Measurements from ENCODE around the gene TNFAIP8L1.
A peak's percentile ranks its signal among the peaks of the same experiment; 100 is the strongest.

The TNFAIP8L1 gene

GRCh38 chr19:4690361-4690760, 51.0 kb downstream of the TNFAIP8L1 start:
- no peak overlapping the region for H3K27ac ChIP-seq (ENCODE audit: extremely low read depth, low read depth, low read length)
- H3K4me3 ChIP-seq (ENCODE audit: low read depth, low read length), result no peak overlapping the region
- ChIA-PET POLR2A (no interaction called here), CTCF (no interaction called here)
- H3K36me3 ChIP-seq (ENCODE audit: control insufficient read depth in 2 of 2, insufficient read depth in 1 of 2, low read length in 2 of 2), result peaks cover 4 to 78% of the 10 kb centered on the region in 2 experiments; a peak in 2 of 3 replicates
- H3K9me3 ChIP-seq (ENCODE audit: control insufficient read depth, insufficient read depth, low read depth, low read length), result no peaks in the 10 kb centered on the region
- TF ChIP-seq ZBTB20 (tag by site-specific recombination; IDR thresholded peaks at IDR 0.05) (no peak), ZNF555 (tag by site-specific recombination; conservative IDR thresholded peaks at IDR 0.05) (no peak), ZNF24 (tag by site-specific recombination; IDR thresholded peaks at IDR 0.05) (no peak), ZNF354C (tag by site-specific recombination; IDR thresholded peaks at IDR 0.05; ENCODE audit: borderline replicate concordance, low read depth) (no peak), ZNF501 (tag by site-specific recombination; IDR thresholded peaks at IDR 0.05) (no peak), KLF16 (tag by site-specific recombination; IDR thresholded peaks at IDR 0.05) (no peak), ZNF184 (tag by site-specific recombination; IDR thresholded peaks at IDR 0.05) (no peak), ZBTB1 (tag by site-specific recombination; IDR thresholded peaks at IDR 0.05) (no peak), ZNF626 (tag by site-specific recombination; IDR thresholded peaks at IDR 0.05) (no peak)
- TF ChIP-seq, protein P1, sequence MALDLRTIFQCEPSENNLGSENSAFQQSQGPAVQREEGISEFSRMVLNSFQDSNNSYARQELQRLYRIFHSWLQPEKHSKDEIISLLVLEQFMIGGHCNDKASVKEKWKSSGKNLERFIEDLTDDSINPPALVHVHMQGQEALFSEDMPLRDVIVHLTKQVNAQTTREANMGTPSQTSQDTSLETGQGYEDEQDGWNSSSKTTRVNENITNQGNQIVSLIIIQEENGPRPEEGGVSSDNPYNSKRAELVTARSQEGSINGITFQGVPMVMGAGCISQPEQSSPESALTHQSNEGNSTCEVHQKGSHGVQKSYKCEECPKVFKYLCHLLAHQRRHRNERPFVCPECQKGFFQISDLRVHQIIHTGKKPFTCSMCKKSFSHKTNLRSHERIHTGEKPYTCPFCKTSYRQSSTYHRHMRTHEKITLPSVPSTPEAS (tag by site-specific recombination; IDR thresholded peaks at IDR 0.05), result peak; percentile 33; the same call in 1 of the 2 replicates
- TF ChIP-seq, protein P2, sequence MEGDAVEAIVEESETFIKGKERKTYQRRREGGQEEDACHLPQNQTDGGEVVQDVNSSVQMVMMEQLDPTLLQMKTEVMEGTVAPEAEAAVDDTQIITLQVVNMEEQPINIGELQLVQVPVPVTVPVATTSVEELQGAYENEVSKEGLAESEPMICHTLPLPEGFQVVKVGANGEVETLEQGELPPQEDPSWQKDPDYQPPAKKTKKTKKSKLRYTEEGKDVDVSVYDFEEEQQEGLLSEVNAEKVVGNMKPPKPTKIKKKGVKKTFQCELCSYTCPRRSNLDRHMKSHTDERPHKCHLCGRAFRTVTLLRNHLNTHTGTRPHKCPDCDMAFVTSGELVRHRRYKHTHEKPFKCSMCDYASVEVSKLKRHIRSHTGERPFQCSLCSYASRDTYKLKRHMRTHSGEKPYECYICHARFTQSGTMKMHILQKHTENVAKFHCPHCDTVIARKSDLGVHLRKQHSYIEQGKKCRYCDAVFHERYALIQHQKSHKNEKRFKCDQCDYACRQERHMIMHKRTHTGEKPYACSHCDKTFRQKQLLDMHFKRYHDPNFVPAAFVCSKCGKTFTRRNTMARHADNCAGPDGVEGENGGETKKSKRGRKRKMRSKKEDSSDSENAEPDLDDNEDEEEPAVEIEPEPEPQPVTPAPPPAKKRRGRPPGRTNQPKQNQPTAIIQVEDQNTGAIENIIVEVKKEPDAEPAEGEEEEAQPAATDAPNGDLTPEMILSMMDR (tag by site-specific recombination; IDR thresholded peaks at IDR 0.05), result 0 out of 2 replicates have a peak, but pooled peaks have one; percentile 28
- peaks cover 6% of the 10 kb centered on the region for H3K4me1 ChIP-seq (ENCODE audit: control insufficient read depth, insufficient read depth, low read length)

- no peak for TF ChIP-seq ZBTB49 (tag by site-specific recombination; IDR thresholded peaks at IDR 0.05; ENCODE audit: low read depth)
- no peak for TF ChIP-seq GLI4 (tag by site-specific recombination; IDR thresholded peaks at IDR 0.05)
- TF ChIP-seq, protein P3, sequence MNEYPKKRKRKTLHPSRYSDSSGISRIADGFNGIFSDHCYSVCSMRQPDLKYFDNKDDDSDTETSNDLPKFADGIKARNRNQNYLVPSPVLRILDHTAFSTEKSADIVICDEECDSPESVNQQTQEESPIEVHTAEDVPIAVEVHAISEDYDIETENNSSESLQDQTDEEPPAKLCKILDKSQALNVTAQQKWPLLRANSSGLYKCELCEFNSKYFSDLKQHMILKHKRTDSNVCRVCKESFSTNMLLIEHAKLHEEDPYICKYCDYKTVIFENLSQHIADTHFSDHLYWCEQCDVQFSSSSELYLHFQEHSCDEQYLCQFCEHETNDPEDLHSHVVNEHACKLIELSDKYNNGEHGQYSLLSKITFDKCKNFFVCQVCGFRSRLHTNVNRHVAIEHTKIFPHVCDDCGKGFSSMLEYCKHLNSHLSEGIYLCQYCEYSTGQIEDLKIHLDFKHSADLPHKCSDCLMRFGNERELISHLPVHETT (tag by site-specific recombination; IDR thresholded peaks at IDR 0.05), result no peak
- no peak for TF ChIP-seq GLIS2 (tag by site-specific recombination; IDR thresholded peaks at IDR 0.05)
- no peak for TF ChIP-seq ZNF623 (tag by site-specific recombination; IDR thresholded peaks at IDR 0.05)
- TF ChIP-seq ZBTB21 (tag by site-specific recombination; IDR thresholded peaks at IDR 0.05), result no peak
- no peak for TF ChIP-seq ZNF558 (tag by site-specific recombination; IDR thresholded peaks at IDR 0.05)
- TF ChIP-seq HOXA7 (CRISPR knock-in tag; IDR thresholded peaks at IDR 0.05; ENCODE audit: borderline replicate concordance), result no peak
- no peak for TF ChIP-seq ZNF626 (tag by site-specific recombination; IDR thresholded peaks at IDR 0.05)
- no peak for TF ChIP-seq ZNF549 (tag by site-specific recombination; IDR thresholded peaks at IDR 0.05)
- no peak for TF ChIP-seq ZNF560 (tag by site-specific recombination; IDR thresholded peaks at IDR 0.05; ENCODE audit: borderline replicate concordance)
- no peak for TF ChIP-seq ZNF624 (tag by site-specific recombination; IDR thresholded peaks at IDR 0.05)
- no peak for TF ChIP-seq AEBP2 (tag by site-specific recombination; IDR thresholded peaks at IDR 0.05; ENCODE audit: borderline replicate concordance)
- TF ChIP-seq ZNF416 (tag by site-specific recombination; IDR thresholded peaks at IDR 0.05), result no peak
- no peak overlapping the region for H3K4me3 ChIP-seq (ENCODE audit: low read depth, low read length)
These were observed 52.1 kb downstream of the TNFAIP8L1 start for GRCh38 chr19:4691373-4691772.

More at GRCh38 chr19:4691373-4691772, 52.1 kb downstream of the TNFAIP8L1 start:
- H3K36me3 ChIP-seq (ENCODE audit: control insufficient read depth in 2 of 2, insufficient read depth in 1 of 2, low read length in 2 of 2), result peaks cover 4 to 84% of the 10 kb centered on the region in 2 experiments; a peak in 2 of 3 replicates
- H3K9me3 ChIP-seq (ENCODE audit: control insufficient read depth, insufficient read depth, low read depth, low read length), result no peaks in the 10 kb centered on the region
- no peak overlapping the region for H3K27ac ChIP-seq (ENCODE audit: extremely low read depth, low read depth, low read length)
- peaks cover 6% of the 10 kb centered on the region for H3K4me1 ChIP-seq (ENCODE audit: control insufficient read depth, insufficient read depth, low read length)
- CTCF ChIA-PET, result no interaction called here
- POLR2A ChIA-PET, result no interaction called here

Data from HEK293 (cell line).